Anterior cingulate cortex (tissue), 58 donors: ENCODE measurements around the gene AKIRIN2.

ENCODE experiments used
- DNase-seq, 58 donors: peaks; one replicate each; lab custom pipeline; 2025; lab: John Stamatoyannopoulos, UW

The AKIRIN2 gene

GRCh38 chr6:87660226-87660911, 41.7 kb downstream of the AKIRIN2 start:
- DNase-seq: peak in 1 of 58 donors; percentile 5

GRCh38 chr6:87658516-87658915, 43.5 kb downstream of the AKIRIN2 start:
- DNase-seq: no peak

- DNase-seq: no peak
Observed at GRCh38 chr6:87656857-87657256, 45.2 kb downstream of the AKIRIN2 start.

- DNase-seq: no peak
Observed at GRCh38 chr6:87655824-87656223, 46.2 kb downstream of the AKIRIN2 start.

- no peak for DNase-seq
Observed at GRCh38 chr6:87654875-87655454, 47.1 kb downstream of the AKIRIN2 start.

GRCh38 chr6:87654122-87654521, 47.9 kb downstream of the AKIRIN2 start:
- DNase-seq: no peak

DNA sequence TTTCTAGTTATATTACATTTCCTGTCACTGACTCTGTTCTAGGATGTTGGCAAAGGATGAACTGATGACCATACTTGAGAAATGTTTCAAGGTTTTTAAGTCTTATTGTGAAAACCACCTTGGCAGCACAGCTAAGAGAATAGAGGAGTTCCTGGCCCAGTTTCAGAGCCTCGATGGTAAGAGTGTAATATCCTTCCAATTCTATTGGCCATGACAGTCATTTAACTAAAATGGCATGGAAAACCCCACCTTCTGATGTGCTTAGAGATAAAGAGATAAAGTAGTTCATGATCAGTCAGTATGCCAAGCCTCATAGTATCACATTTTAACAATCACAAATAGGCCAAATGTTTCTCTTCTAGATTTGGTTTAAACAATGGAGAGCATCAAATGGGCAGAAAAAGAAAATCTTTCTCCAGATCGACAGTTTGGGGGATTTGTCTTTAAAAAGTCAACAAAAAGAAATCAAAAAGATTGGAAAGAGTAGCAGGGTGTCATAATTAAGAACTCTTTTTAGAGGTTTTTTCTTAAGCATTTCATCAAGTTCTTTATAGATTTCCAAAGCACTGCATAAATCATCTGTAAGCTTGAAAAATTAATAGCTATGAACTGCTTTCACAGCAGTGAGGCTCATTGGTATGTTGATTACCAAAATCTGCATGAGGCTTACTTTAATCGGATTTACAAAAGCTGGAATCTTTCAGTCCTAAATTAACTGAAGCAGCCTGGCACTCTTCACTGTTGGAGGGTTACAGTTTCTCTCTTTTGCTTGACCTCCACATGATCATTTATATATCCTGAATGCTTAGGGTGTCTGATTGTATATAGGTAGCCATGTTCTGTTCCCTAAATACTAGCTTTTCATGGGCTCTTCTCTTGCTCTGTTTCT, 48.7 kb downstream of the AKIRIN2 start:
- no peak for DNase-seq

DNA sequence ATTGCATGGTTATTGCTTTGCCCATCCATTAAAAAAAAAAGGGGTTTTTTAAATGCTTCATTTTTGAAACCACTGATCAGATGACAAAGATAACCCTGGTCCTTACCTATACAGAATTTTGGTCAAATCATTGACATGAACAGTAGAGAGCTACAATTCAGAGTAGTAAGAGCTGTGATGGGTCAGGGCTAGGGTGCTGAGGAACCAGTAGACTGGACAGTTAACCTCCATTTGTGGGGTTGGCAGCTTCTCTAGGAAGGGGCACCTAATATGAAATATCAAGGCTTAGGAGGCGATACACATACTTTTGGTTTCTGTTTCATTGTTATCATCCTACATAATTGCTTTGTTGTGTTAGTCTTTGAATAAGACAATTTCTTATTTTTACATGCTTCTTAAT, 57.0 kb downstream of the AKIRIN2 start:
- no peak for DNase-seq

DNA sequence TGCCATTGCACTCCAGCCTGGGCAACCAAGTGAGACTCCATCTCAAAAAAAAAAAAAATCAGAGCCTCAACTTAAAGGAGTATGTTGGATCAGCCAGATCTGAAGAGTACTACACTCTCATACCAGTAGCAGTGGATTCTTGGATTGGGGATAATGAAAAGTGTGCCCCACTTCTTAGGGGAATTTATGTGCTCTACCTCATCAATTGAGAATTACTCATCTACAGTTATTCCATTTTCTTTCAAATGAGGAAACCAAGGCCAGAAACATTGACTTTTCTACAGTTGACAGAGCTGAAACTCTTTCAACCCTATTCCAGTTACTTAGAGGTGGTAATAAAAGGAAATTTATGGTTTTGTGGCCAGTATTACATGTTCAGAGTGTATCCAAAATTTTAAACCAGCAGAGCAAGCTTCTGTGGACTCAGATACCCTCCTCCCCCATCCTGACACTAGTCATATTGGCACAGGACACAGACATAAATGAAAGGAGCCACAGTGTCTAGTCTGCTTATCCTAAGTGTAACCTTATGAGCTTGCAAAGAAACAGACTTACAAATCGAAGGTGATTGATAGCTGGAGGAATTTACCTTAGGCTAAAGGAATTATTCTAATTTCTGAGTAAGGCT, 60.9 kb downstream of the AKIRIN2 start:
- DNase-seq: no peak

DNA sequence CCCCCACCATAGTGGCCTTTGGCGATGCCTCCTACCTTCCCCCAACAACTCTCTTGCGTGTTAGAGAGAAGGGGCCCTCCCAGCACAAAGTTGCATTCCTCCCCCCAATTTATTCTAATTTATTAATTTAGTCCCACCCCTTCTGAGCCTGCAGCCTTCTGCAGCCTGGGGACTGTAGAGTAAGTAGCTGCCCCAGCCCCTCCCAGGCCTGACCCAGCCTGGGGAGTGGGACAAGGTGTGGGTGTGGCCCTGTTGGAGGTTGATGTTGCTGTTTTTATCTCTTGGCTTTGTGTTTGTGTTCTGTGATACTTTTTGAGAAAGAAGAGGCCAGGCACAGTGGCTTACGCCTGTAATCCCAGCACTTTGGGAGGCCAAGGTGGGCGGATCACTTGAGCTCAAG, 62.7 kb downstream of the AKIRIN2 start:
- DNase-seq: no peak

DNA sequence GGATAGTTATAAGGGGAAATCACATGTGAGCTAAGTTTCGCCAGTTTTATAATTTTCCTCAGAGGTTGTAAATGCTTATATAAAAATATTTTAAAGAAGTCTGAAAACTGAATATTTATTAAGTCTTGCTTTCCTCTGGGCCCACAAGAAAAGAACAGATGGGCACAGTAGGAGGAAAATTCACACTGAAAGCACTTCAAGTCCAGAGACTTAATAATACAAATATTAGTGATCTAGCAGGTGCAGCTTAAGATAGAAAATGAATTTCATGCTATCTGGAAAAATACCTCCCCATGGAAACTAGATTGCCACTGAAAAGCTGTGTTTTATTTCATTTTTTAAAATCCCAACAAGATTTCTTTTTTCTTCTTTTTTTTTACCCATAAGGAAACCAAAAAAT, 64.9 kb downstream of the AKIRIN2 start:
- DNase-seq: no peak

DNA sequence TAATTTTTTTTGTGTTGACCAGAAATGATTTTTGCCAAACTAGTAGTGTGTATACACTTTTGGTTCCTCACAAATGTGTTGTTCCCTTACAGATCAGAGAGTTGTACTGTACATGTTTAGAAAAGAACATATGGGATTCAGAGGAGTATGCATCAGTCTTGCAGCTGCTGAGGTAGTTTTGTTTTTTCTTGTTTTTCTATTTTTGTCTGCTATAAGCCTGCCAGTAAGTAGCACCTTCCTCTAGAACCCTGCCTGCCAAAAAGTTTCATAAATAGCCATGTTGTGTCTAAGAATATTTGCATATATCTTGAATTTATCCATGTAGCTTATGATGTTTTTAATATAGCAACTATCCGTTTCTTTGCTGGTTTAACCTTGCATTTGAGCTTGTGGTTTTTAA, 65.7 kb downstream of the AKIRIN2 start:
- peak in 3 of 58 donors; percentile 1 to 20 (median 20) for DNase-seq

DNA sequence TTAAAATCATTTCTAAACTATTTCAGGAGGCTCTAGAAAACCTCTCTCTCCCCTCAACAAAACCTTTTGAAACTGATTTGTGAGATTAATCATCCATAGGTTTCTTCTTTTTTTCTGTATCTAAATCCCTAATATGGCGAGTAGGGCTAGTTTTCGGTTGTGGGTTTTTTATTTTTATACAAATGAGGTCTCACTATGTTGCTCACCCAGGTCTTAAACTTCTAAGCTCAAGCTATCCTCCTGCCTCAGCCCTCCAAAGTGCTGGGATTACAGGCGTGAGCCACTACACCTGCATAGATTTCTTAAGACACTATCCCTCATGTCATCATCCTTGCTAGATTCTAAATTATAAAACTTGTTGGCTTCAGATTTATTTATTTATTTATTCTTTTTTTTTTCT, 68.2 kb downstream of the AKIRIN2 start:
- no peak for DNase-seq

DNA sequence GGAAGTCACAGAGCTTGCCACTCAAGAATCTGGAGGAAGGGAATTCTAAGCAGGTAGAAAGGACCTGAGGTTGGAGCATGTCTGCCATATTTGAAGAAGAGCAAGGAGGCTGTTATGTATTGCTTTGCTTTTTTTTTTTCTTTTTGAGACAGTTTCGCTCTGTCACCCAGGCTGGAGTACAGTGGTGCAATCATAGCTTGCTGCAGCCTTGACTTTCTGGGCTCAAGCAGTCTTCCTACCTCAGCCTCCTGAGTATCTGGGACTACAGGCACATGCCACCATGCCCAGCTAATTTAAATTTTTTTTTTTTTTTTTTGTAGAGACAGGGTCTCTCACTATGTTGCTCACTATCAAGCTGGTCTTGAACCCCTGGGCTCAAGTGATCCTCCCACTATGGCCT, 71.3 kb downstream of the AKIRIN2 start:
- DNase-seq: no peak

- no peak for DNase-seq
Observed at GRCh38 chr6:87628881-87629280, 73.2 kb downstream of the AKIRIN2 start.

GRCh38 chr6:87628424-87628823, 73.6 kb downstream of the AKIRIN2 start:
- DNase-seq: no peak
